ENCODE data around the gene SOX10.

GRCh38 chr22:37970864-37971263 is 13.5 kb downstream of the SOX10 start:
- TF ChIP-seq POLR2A (IDR thresholded peaks at IDR 0.05; ENCODE audit: low read depth, low read length) (no peak), POLR2AphosphoS5 (IDR thresholded peaks at IDR 0.05; ENCODE audit: low read depth, low read length) (no peak), TAF1 (IDR thresholded peaks at IDR 0.05; ENCODE audit: borderline replicate concordance, low read depth, low read length) (no peak)
